AG09309 (cell line): ENCODE data around the gene SAG.

Experiments used
- DNase-seq: peaks from one replicate; pipeline ENCODE4 v3.0.0-alpha.2; 2010; ENCODE audit warnings: low read depth
- H3K4me3 ChIP-seq: 2 replicates; pipeline ENCODE4 v1.5.1; 2011; ENCODE audit warnings: mild to moderate bottlenecking, low read depth, low read length, moderate library complexity; ENCODE audit not compliant: control insufficient read depth
- CTCF ChIP-seq: IDR thresholded peaks from 2 replicates; pipeline ENCODE4 v1.5.1; 2011; ENCODE audit warnings: mild to moderate bottlenecking, low read depth, low read length, inconsistent platforms; ENCODE audit not compliant: insufficient read depth, control insufficient read depth; ENCODE audit errors: missing control alignments

Gene SAG

DNA sequence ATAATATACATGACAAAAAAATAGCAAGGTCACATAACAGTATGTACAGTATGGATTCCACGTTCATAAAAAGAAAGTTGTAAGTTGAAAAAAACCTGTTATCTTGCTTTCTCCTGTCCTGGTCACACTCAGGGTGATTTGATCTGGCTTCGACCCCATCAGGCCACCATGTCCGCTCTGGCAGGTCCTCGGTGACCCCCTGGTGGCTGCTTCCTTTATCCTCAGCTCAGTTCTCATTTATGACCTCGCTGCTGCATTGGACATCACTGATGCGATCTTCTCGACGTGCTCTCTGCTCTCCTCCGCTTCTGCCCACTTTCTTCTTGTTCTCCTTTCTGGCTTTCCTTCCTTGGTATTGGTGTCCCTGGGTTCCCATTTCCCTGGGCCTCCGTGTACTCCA lies 76.4 kb downstream of the SAG start:
- TF ChIP-seq CTCF: no peak
- H3K4me3 ChIP-seq: no peak overlapping the region
- DNase-seq: no peak

DNA sequence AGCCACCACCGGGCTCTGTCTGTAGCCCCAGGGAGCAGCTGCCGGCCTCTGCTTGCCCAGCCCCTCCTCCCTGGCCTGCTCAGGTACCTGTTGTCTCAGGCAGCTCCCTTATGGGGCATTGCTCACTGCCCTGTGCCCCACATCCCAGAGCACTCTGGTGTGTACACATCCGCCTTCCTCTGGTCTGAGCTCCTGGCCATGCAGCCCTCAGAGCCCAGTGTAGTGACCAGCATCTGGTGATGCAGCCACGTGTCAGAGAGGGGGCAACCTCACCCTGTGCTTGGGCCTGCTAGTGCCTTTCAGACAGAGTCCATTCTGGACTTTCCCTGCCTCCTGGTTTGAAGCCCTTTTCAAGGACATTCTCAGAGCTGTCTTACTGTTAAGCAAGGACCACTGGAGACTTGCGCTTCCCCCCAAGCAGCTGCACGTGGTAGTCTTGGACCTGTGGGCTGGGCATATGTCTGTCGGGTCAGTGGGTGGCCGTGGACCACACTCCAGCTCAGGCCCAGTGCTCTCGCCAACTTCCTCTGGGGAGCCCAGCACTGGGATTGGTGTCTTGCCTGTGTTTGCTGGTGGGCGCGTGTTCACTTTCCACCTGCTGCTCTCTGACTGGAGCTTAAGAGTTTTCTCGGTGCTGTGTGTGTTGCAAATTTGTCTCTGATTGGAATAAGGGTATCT lies 77.3 kb downstream of the SAG start:
- H3K4me3 ChIP-seq: no peak overlapping the region
- no peak for DNase-seq
- no peak for TF ChIP-seq CTCF

DNA sequence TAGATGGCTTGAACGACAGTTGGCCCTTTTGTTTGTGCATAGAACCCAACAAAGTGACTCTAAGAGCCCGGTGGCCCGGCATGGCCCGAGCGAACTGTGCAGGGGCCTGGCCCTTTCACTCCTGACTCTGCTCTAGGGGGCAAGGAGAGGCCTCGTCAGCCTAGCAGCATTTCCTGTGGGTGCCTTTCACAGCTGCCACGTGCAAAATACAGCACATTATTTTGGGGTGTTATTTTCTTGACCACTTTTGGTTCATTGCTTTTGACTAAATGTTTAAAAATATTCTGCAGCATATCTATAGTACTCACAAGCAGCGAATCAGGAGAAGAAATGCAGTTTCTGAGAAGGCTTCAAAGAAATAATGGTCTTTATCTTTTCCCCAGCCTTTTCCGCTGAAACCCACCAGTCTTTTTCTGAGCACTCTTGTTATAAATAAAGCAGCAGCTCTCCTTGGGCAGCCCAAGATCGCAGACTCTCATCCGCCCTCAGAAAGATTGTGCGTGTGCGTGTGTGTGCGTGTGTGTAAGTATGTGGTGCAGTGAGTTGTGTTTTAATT lies 78.0 kb downstream of the SAG start:
- H3K4me3 ChIP-seq: no peak overlapping the region
- no peak for TF ChIP-seq CTCF
- no peak for DNase-seq

DNA sequence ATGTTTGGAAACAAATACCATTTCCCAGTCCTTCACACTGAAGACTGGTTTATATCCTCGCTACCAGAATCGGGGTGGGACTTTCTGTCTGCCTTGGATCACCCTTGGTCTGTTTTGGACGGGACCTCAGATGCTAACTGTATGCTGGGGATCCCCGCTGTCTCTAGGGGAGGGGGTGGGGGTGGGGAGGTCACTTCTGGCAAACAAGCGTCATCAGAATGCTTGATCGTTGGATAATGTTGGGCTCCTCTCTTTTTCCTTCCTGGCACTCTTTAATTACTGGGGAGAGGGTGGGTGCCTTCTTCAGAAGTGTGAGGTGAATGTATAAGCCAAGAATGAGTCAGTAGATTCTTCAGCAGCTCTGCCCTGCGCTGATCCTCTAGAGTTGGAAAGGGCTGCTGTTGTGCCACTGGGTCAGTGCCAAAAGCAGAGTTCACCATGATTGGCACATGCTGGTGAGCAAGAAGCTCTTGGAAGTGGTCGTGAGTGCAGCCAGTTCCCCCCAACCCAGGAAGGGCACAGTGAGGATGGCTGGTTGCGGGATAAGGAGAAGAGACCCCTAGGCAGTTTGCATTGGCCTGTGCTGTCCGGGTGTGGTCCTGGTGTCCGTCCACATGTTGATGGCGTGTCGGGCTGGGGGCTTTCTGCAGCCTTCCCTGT lies 78.9 kb downstream of the SAG start:
- no peak for DNase-seq
- TF ChIP-seq CTCF: no peak
- no peak overlapping the region for H3K4me3 ChIP-seq

DNA sequence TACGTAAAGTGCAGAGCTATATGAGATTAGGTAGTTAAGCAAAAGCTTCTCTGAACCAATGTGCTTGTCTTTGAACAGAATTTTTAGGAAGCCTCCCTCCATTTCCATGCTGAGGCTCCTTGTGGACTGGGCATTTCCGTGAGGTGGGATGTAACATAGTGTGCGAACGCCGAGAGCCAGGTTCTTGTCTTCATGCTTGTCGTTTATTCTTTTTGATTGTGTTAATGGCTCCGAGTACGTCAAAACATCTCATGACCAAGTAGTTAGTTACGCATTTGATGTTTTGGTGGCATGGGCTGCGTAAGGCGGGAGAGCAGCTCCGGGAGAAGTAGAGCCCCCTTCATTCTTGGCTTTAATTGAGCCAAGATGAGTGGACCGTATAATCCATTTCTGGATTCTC lies 79.6 kb downstream of the SAG start:
- TF ChIP-seq CTCF: no peak
- H3K4me3 ChIP-seq: no peak overlapping the region
- DNase-seq: no peak

DNA sequence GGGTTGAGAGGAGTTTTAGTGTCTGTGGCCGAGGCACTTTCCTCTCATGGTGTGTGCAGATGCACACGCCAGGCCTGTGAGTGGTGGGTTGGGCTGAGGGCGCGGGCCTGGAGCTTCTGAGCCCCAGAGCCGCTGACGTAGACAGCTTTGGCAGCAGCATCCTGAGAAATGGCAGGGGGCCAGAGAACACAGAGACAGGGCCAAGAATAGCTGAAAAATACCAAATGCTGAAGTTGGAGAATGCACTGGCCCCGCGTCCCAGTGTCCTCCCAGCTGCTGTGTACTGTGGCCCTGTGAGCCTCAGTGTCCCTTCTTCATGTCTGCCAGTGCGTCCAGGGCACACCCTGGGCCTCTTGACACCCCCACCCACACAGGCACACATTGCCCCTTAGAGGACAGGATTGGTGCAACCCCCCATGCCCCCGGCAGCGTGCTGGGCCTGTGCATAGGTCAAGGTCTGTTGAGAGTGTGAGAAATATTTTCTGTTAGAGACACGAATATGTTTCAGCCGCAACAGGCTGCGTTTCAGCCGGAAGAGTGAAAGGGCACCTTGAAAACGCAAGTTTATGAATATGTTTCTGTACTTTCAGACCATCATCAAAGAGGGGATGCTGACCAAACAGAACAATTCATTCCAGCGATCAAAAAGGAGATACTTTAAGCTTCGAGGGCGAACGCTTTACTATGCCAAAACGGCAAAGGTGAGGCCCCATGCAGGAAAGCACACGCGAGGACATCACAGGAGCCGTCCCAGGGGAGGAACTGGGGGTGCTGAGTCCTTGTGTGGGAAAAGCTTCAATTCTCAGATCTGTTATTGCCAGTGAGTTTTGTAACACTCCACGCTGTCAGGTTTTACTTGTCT lies 80.3 kb downstream of the SAG start:
- H3K4me3 ChIP-seq: no peak overlapping the region
- no peak for TF ChIP-seq CTCF
- DNase-seq: peak; percentile 65
